Measurements from ENCODE around the gene GASK1A. TPM values are rescaled to one million over a fixed set of nuclear protein-coding genes. Genes with fewer than 3 reads are reported as not detected.

Gene GASK1A
- polyA plus RNA-seq, 1 experiment = 0.43 TPM

DNA sequence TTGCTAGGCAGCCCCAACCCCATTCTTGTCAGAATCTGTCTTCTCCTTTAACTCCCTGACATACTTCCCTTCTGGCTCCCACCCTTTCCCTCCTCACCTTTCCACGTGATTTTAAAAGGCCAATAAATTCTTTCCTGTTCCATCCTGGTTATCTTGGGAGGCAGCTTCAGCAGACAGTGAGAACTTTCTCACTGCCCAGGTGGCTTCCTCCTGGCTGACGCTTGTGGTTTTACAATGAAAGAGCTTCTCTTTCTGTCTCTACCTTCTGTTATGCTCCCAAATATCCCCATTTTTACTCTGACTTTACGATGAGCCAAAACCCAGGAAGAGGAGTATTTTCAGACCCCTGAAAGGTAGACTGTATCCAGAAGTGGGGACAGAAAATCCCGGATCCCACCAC is 42.1 kb downstream of the GASK1A start:
- Histone ChIP-seq H3K27ac (ENCODE audit: low read depth, low read length) (no peak overlapping the region), H3K27me3 (ENCODE audit: control insufficient read depth, insufficient read depth, low read length) (no peaks in the 10 kb centered on the region), H3K9me3 (ENCODE audit: control insufficient read depth, insufficient read depth, low read length) (0 out of 2 replicates have a peak, but pooled peaks cover 3% of the 10 kb centered on the region), H3K4me3 (ENCODE audit: low read depth, low read length) (no peak overlapping the region)
- POLR2A ChIA-PET = no interaction called here
- no peak for TF ChIP-seq CTCF (IDR thresholded peaks at IDR 0.05; ENCODE audit: low read depth, low read length)
- CTCF ChIA-PET = no interaction called here
- DNase-seq (ENCODE audit: low read depth, low spot score) = no peak

DNA sequence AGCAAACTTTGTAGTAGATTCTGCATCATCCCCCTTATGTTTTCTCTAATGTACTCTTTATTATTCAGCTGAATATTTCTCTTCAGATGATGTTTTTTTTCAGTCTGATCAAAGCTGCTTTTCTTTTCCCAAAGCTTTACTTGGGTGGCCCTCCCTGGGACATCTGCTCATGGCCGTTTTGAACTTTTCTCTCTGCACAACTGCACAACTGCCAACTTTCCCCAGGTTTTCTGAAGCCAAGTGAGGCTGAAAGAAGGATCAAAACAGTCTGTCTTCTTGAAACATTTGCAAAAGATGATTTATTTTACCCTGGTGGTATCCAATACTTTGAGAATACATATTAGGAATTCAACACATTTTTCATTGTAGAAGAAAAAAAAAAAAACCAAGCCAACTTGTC is 43.0 kb downstream of the GASK1A start:
- no peak overlapping the region for H3K27ac ChIP-seq (ENCODE audit: low read depth, low read length)
- TF ChIP-seq CTCF (IDR thresholded peaks at IDR 0.05; ENCODE audit: low read depth, low read length) = no peak
- no peaks in the 10 kb centered on the region for H3K27me3 ChIP-seq (ENCODE audit: control insufficient read depth, insufficient read depth, low read length)
- no peak for DNase-seq (ENCODE audit: low read depth, low spot score)
- H3K4me3 ChIP-seq (ENCODE audit: low read depth, low read length) = no peak overlapping the region
- ChIA-PET POLR2A (no interaction called here), CTCF (no interaction called here)
- no peaks in the 10 kb centered on the region for H3K9me3 ChIP-seq (ENCODE audit: control insufficient read depth, insufficient read depth, low read length)

DNA sequence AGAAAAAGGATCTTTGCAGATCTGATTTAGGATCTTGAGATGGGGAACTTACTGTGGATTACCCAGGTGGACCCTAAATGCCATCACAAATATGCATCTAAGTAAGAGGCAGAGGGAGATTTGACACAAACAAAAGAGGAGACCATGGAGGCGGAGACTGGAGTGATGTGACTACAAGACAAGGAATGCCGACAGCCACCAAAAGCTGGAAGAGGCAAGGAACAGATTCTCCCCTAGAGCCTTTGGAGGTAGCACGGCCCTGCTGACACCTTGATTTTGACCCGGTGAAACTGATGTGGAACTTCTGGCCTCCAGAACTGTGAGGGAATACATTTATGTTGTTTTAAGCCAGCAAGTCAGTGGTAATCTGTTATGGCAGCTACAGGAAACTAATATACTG is 44.0 kb downstream of the GASK1A start:
- ChIA-PET POLR2A (no interaction called here), CTCF (no interaction called here)
- DNase-seq (ENCODE audit: low read depth, low spot score) = no peak
- Histone ChIP-seq H3K27me3 (ENCODE audit: control insufficient read depth, insufficient read depth, low read length) (no peaks in the 10 kb centered on the region), H3K9me3 (ENCODE audit: control insufficient read depth, insufficient read depth, low read length) (no peaks in the 10 kb centered on the region), H3K27ac (ENCODE audit: low read depth, low read length) (no peak overlapping the region), H3K4me3 (ENCODE audit: low read depth, low read length) (no peak overlapping the region)
- TF ChIP-seq CTCF (IDR thresholded peaks at IDR 0.05; ENCODE audit: low read depth, low read length) = no peak

DNA sequence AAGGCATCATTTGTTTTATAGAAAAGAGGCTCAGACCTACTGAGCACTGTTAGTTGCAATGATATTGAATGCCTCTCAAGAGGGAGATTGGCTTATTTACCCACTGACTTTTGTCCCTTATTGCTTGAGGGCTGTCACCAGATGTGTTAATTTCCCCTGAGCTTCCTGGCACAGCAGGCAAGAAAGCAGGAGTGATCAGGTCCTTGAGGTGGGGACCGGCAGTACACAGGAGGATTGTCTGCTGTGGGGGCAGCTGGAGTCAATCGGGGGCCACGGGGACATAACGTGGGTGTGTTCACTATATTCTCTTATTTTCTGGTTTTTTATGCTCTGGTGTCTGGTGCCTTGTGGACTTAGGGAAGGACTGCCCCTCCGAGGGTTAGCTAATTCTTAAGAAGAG is 44.6 kb downstream of the GASK1A start:
- DNase-seq (ENCODE audit: low read depth, low spot score) = no peak
- H3K27me3 ChIP-seq (ENCODE audit: control insufficient read depth, insufficient read depth, low read length) = no peaks in the 10 kb centered on the region
- no peak overlapping the region for H3K27ac ChIP-seq (ENCODE audit: low read depth, low read length)
- H3K9me3 ChIP-seq (ENCODE audit: control insufficient read depth, insufficient read depth, low read length) = no peaks in the 10 kb centered on the region
- ChIA-PET POLR2A (no interaction called here), CTCF (no interaction called here)
- no peak overlapping the region for H3K4me3 ChIP-seq (ENCODE audit: low read depth, low read length)
- no peak for TF ChIP-seq CTCF (IDR thresholded peaks at IDR 0.05; ENCODE audit: low read depth, low read length)

GRCh38 chr3:43024181-43024885 is 45.2 kb downstream of the GASK1A start:
- no peaks in the 10 kb centered on the region for H3K27me3 ChIP-seq (ENCODE audit: control insufficient read depth, insufficient read depth, low read length)
- no peak for DNase-seq (ENCODE audit: low read depth, low spot score)
- no peaks in the 10 kb centered on the region for H3K9me3 ChIP-seq (ENCODE audit: control insufficient read depth, insufficient read depth, low read length)
- ChIA-PET CTCF (no interaction called here), POLR2A (no interaction called here)
- no peak for TF ChIP-seq CTCF (IDR thresholded peaks at IDR 0.05; ENCODE audit: low read depth, low read length)
- H3K27ac ChIP-seq (ENCODE audit: low read depth, low read length) = no peak overlapping the region
- no peak overlapping the region for H3K4me3 ChIP-seq (ENCODE audit: low read depth, low read length)
